HG03066 (cell line): Measurements from ENCODE around the gene ZNF180.
"Not testable (repeated sequence)": the region's sequence is repeated elsewhere in the genome, so short reads cannot be mapped to it uniquely, and the experiment has no call there.

Experiments used
- ATAC-seq: cut with Tn5 transposase; IDR thresholded peaks from one replicate; pipeline ENCODE4 v1.9.1; 2021; ENCODE audit warnings: low read depth; ENCODE audit not compliant: unreplicated experiment

ZNF180 gene

GRCh38 chr19:44499559-44499958, 763 bp downstream of the ZNF180 start:
- no peak for ATAC-seq

GRCh38 chr19:44498988-44499387, 1.3 kb downstream of the ZNF180 start:
- no peak for ATAC-seq

- ATAC-seq: no peak
Measured at GRCh38 chr19:44496711-44497110, 3.6 kb downstream of the ZNF180 start.

GRCh38 chr19:44476559-44477408, 23.5 kb downstream of the ZNF180 start:
- no peak for ATAC-seq

GRCh38 chr19:44468730-44469129, 31.6 kb downstream of the ZNF180 start:
- ATAC-seq: not testable (repeated sequence)

GRCh38 chr19:44462600-44463286, 37.6 kb downstream of the ZNF180 start:
- not testable (repeated sequence) for ATAC-seq

GRCh38 chr19:44456016-44456415, 44.3 kb downstream of the ZNF180 start:
- ATAC-seq: not testable (repeated sequence)

- no peak for ATAC-seq
Measured at GRCh38 chr19:44455100-44455499, 45.2 kb downstream of the ZNF180 start.

GRCh38 chr19:44452367-44452766, 48.0 kb downstream of the ZNF180 start:
- ATAC-seq: no peak

GRCh38 chr19:44451687-44452086, 48.6 kb downstream of the ZNF180 start:
- ATAC-seq: no peak

- ATAC-seq: no peak
Measured at GRCh38 chr19:44447916-44448674, 52.2 kb downstream of the ZNF180 start, which contains the start of gene ZNF229. Gene ZNF229, minus strand, starts transcription at chr19:44448472. Its CDS starts 5,625 bp downstream, at chr19:44442847.

- ATAC-seq: no peak
Measured at GRCh38 chr19:44438441-44438840, 61.9 kb downstream of the ZNF180 start.

GRCh38 chr19:44435441-44435840, 64.9 kb downstream of the ZNF180 start:
- no peak for ATAC-seq

GRCh38 chr19:44430956-44431355, 69.4 kb downstream of the ZNF180 start:
- no peak for ATAC-seq
